Fibroblast of lung (primary cell): ENCODE measurements around the gene FAM174B. TPM values are rescaled to one million over a fixed set of nuclear protein-coding genes. Genes with fewer than 3 reads are reported as not detected.
A peak's percentile ranks its signal among the peaks of the same experiment; 100 is the strongest.

ENCODE experiments used
- DNase-seq, 2 donors: peaks; one replicate each; pipeline versions ENCODE4 v3.0.0 to v3.0.0-alpha.2; 2010; ENCODE audit warnings: low read depth in 2 of 2
- H2AFZ ChIP-seq: 2 replicates; pipeline ENCODE4 v1.5.1; 2012; ENCODE audit warnings: low read length, control low read depth, inconsistent platforms
- H3K27ac ChIP-seq: 2 replicates; pipeline ENCODE4 v1.5.1; 2011; ENCODE audit warnings: low read length, control low read depth; ENCODE audit not compliant: insufficient read depth
- H3K27me3 ChIP-seq: 2 replicates; pipeline ENCODE4 v1.5.1; 2011; ENCODE audit warnings: mild to moderate bottlenecking, low read length; ENCODE audit not compliant: control insufficient read depth, insufficient read depth
- H3K36me3 ChIP-seq: 2 replicates; pipeline ENCODE4 v1.5.1; 2011; ENCODE audit warnings: low read length; ENCODE audit not compliant: control insufficient read depth, insufficient read depth
- H3K4me1 ChIP-seq: 2 replicates; pipeline ENCODE4 v1.5.1; 2011; ENCODE audit warnings: low read length; ENCODE audit not compliant: control insufficient read depth, insufficient read depth; ENCODE audit errors: extremely low read depth
- H3K4me2 ChIP-seq: 2 replicates; pipeline ENCODE4 v1.5.1; 2011; ENCODE audit warnings: low read length, control low read depth; ENCODE audit not compliant: insufficient read depth; ENCODE audit errors: extremely low read depth
- H3K4me3 ChIP-seq, 4 experiments: fragments of 200-600 bp in 1 of 4; sonication (generic) in 1 of 4; replicated peaks in 1 of 4; 2 replicates each; pipeline ENCODE4 v1.5.1; 2011 to 2016; ENCODE audit warnings: low read length in 4 of 4, low read depth in 3 of 4, mild to moderate bottlenecking in 3 of 4, control low read depth in 2 of 4, inconsistent platforms in 1 of 4, mixed read lengths in 1 of 4; ENCODE audit not compliant: insufficient read depth in 1 of 4; ENCODE audit errors: control extremely low read depth in 1 of 4
- H3K79me2 ChIP-seq: 2 replicates; pipeline ENCODE4 v1.5.1; 2012; ENCODE audit warnings: mild to moderate bottlenecking, low read length, inconsistent platforms; ENCODE audit not compliant: control insufficient read depth, insufficient read depth
- H3K9ac ChIP-seq: 2 replicates; pipeline ENCODE4 v1.5.1; 2011; ENCODE audit warnings: mild to moderate bottlenecking, low read length, control low read depth; ENCODE audit not compliant: insufficient read depth
- H3K9me3 ChIP-seq: 2 replicates; pipeline ENCODE4 v1.5.1; 2012; ENCODE audit warnings: low read depth, low read length; ENCODE audit not compliant: control insufficient read depth, insufficient read depth
- H4K20me1 ChIP-seq: 2 replicates; pipeline ENCODE4 v1.5.1; 2011; ENCODE audit warnings: low read length; ENCODE audit not compliant: control insufficient read depth, insufficient read depth; ENCODE audit errors: extremely low read depth
- CTCF ChIP-seq, 2 donors: IDR thresholded peaks in 1 of 2; conservative IDR thresholded peaks in 1 of 2; 1 replicate in 1 of 2; 2 replicates in 1 of 2; pipeline ENCODE4 v1.5.1; 2011 to 2012; ENCODE audit warnings: low read length in 2 of 2, control low read depth in 1 of 2, inconsistent platforms in 1 of 2, low read depth in 1 of 2, mild to moderate bottlenecking in 1 of 2
- EZH2 ChIP-seq: IDR thresholded peaks from 2 replicates; pipeline ENCODE4 v1.5.1; 2012; ENCODE audit warnings: low read length, control low read depth, mild to moderate bottlenecking; ENCODE audit errors: missing control alignments
- polyA plus RNA-seq, 2 donors: library from polyadenylated mRNA; depleted of rRNA in 1 of 2; stranded (reverse) in 1 of 2; unstranded in 1 of 2; fragments of >200 nt; gene quantifications; 2 replicates each; pipeline ENCODE4 v1.2.1, GENCODE V29; 2011 to 2012; ENCODE audit warnings: missing spikeins in 1 of 2
- total RNA-seq: library from RNA; depleted of rRNA; stranded (reverse); fragments of >200 nt; gene quantifications from 2 replicates; pipeline ENCODE4 v1.2.1, GENCODE V29; 2014

Gene FAM174B
- total and polyA plus RNA-seq, 2 donors (not counting 1 experiment from before 2014, with no cell fraction given), result 0.87 to 2.8 TPM

- Histone ChIP-seq H3K4me3 (no peak overlapping the region), H3K36me3 (no peaks in the 10 kb centered on the region), H3K79me2 (no peaks in the 10 kb centered on the region), H3K9me3 (no peaks in the 10 kb centered on the region), H3K4me1 (no peaks in the 10 kb centered on the region), H3K27ac (no peak overlapping the region), H3K4me2 (no peak overlapping the region), H4K20me1 (no peaks in the 10 kb centered on the region), H2AFZ (no peak overlapping the region), H3K9ac (no peak overlapping the region), H3K27me3 (no peaks in the 10 kb centered on the region)
- TF ChIP-seq EZH2 (no peak), CTCF (conservative IDR thresholded peaks at IDR 0.05 in 1 of 2, IDR thresholded peaks at IDR 0.05 in 1 of 2; ENCODE audit: low read depth in 1 of 2, low read length in 2 of 2) (no peak)
- no peak for DNase-seq
These were observed 9.8 kb downstream of the FAM174B start for GRCh38 chr15:92645731-92646130.

DNA sequence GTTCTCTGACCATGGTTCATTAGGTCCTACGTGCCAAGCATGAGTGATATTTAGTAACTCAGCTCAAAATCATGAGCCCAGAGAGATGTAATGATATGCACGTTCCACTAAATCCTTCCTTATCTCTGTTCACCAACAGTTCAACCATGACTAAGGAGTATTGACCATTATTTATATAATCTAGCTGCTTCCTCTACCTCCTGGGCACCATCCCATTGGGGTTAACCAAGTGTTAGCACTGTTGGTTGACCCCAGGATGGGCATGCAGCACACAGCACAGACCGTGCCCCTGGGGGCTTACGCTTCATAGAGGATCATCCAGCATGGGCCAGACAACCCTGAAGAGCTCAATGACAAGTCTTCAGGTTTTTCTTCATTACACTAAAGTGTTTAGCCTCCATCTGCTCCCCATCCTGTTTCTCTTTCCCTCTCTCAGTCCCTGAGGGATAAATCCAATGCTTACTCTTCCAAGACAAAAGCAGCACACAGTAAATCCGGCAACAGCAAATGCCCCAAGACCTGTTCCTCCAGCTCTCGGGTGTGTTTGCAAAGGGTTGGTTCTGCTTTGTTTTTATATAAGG lies 10.4 kb downstream of the FAM174B start:
- Histone ChIP-seq H3K9me3 (no peaks in the 10 kb centered on the region), H3K36me3 (no peaks in the 10 kb centered on the region), H3K79me2 (no peaks in the 10 kb centered on the region), H4K20me1 (no peaks in the 10 kb centered on the region), H2AFZ (no peak overlapping the region), H3K4me1 (no peaks in the 10 kb centered on the region), H3K27me3 (no peaks in the 10 kb centered on the region), H3K4me2 (no peak overlapping the region), H3K27ac (no peak overlapping the region), H3K9ac (no peak overlapping the region), H3K4me3 (no peak overlapping the region)
- TF ChIP-seq CTCF (conservative IDR thresholded peaks at IDR 0.05 in 1 of 2, IDR thresholded peaks at IDR 0.05 in 1 of 2; ENCODE audit: low read depth in 1 of 2, low read length in 2 of 2) (no peak), EZH2 (no peak)
- peak in 1 of 2 donors; percentile 63 for DNase-seq

- Histone ChIP-seq H3K4me1 (no peaks in the 10 kb centered on the region), H3K36me3 (no peaks in the 10 kb centered on the region), H3K9ac (no peak overlapping the region), H2AFZ (no peak overlapping the region), H3K9me3 (no peaks in the 10 kb centered on the region), H3K4me2 (no peak overlapping the region), H4K20me1 (no peaks in the 10 kb centered on the region), H3K79me2 (no peaks in the 10 kb centered on the region), H3K27me3 (no peaks in the 10 kb centered on the region), H3K27ac (no peak overlapping the region), H3K4me3 (no peak overlapping the region)
- no peak for DNase-seq
- TF ChIP-seq CTCF (conservative IDR thresholded peaks at IDR 0.05 in 1 of 2, IDR thresholded peaks at IDR 0.05 in 1 of 2; ENCODE audit: low read depth in 1 of 2, low read length in 2 of 2) (no peak), EZH2 (no peak)
These were observed 11.4 kb downstream of the FAM174B start for GRCh38 chr15:92643849-92644815.
